Peyer's patch (tissue), 4 donors: ENCODE data around the gene ARNT2.

Source experiments
- CTCF ChIP-seq, 6 experiments: fragments of 450-650 bp in 4 of 6; fragments of 200-600 bp in 2 of 6; sonication (generic) in 1 of 6; IDR thresholded peaks; one replicate each; pipeline ENCODE4 v1.5.1; 2017 to 2019; ENCODE audit warnings: antibody characterized with exemption in 6 of 6, mild to moderate bottlenecking in 3 of 6, moderate library complexity in 1 of 6
- POLR2A ChIP-seq, 2 donors: fragments of 450-650 bp; IDR thresholded peaks; one replicate each; pipeline ENCODE4 v1.5.1; 2017; ENCODE audit warnings: antibody characterized with exemption in 2 of 2, mild to moderate bottlenecking in 2 of 2, moderate library complexity in 2 of 2

- TF ChIP-seq CTCF (IDR thresholded peaks at IDR 0.05) (no peak), POLR2A (IDR thresholded peaks at IDR 0.05) (no peak)
Observed at GRCh38 chr15:80545078-80545477, 140.9 kb downstream of the ARNT2 start.
